Measurements from ENCODE around the gene LIMS2.

LIMS2 gene

GRCh38 chr2:127675331-127676261 lies at the start of gene LIMS2:
Gene LIMS2 (minus strand): TSS chr2:127675530. CDS start chr2:127675024, 506 bp downstream.
- no peak for TF ChIP-seq CTCF (IDR thresholded peaks at IDR 0.05; ENCODE audit: low read depth, low read length, missing control alignments)
- no peak for DNase-seq (ENCODE audit: low read depth)
- no peak within 1 kb of the TSS for H3K4me3 ChIP-seq (ENCODE audit: low read depth, low read length)

- H3K4me3 ChIP-seq (ENCODE audit: low read depth, low read length): no peak overlapping the region
- TF ChIP-seq CTCF (IDR thresholded peaks at IDR 0.05; ENCODE audit: low read depth, low read length, missing control alignments): no peak
- DNase-seq (ENCODE audit: low read depth): no peak
Observed at GRCh38 chr2:127722807-127723206, 47.5 kb upstream of the LIMS2 start.

- no peak for DNase-seq (ENCODE audit: low read depth)
- no peak for TF ChIP-seq CTCF (IDR thresholded peaks at IDR 0.05; ENCODE audit: low read depth, low read length, missing control alignments)
- H3K4me3 ChIP-seq (ENCODE audit: low read depth, low read length): no peak overlapping the region
Observed at GRCh38 chr2:127721978-127722355, 46.6 kb upstream of the LIMS2 start.

GRCh38 chr2:127721311-127721977 lies 46.1 kb upstream of the LIMS2 start:
- DNase-seq (ENCODE audit: low read depth): no peak
- TF ChIP-seq CTCF (IDR thresholded peaks at IDR 0.05; ENCODE audit: low read depth, low read length, missing control alignments): no peak
- H3K4me3 ChIP-seq (ENCODE audit: low read depth, low read length): no peak overlapping the region

GRCh38 chr2:127719301-127720218 lies 44.2 kb upstream of the LIMS2 start:
- no peak for DNase-seq (ENCODE audit: low read depth)
- TF ChIP-seq CTCF (IDR thresholded peaks at IDR 0.05; ENCODE audit: low read depth, low read length, missing control alignments): no peak
- no peak overlapping the region for H3K4me3 ChIP-seq (ENCODE audit: low read depth, low read length)

GRCh38 chr2:127718271-127718670 lies 42.9 kb upstream of the LIMS2 start:
- H3K4me3 ChIP-seq (ENCODE audit: low read depth, low read length): no peak overlapping the region
- no peak for TF ChIP-seq CTCF (IDR thresholded peaks at IDR 0.05; ENCODE audit: low read depth, low read length, missing control alignments)
- no peak for DNase-seq (ENCODE audit: low read depth)
